Measurements from ENCODE around the gene FAM168A.

The FAM168A gene

DNA sequence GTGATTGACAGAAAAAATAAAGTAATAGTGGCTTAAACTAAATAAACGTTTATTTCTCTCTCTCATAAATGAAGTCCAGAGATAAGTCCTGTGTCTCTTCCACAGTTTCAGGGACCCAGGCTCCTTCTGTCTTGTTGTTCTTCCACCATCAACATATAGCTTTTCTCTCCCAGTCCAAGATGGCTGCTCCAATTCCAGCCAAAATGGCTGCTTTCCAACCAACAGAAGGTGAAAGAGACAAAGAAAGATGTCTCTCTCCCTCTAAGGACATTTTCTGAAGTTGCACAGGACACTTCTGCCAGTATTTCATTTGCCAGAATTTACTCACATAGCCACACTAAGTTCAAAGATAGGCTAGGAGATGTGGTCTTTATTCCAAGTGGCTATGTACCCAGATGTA is 39.1 kb upstream of the FAM168A start:
- TF ChIP-seq, protein P1, sequence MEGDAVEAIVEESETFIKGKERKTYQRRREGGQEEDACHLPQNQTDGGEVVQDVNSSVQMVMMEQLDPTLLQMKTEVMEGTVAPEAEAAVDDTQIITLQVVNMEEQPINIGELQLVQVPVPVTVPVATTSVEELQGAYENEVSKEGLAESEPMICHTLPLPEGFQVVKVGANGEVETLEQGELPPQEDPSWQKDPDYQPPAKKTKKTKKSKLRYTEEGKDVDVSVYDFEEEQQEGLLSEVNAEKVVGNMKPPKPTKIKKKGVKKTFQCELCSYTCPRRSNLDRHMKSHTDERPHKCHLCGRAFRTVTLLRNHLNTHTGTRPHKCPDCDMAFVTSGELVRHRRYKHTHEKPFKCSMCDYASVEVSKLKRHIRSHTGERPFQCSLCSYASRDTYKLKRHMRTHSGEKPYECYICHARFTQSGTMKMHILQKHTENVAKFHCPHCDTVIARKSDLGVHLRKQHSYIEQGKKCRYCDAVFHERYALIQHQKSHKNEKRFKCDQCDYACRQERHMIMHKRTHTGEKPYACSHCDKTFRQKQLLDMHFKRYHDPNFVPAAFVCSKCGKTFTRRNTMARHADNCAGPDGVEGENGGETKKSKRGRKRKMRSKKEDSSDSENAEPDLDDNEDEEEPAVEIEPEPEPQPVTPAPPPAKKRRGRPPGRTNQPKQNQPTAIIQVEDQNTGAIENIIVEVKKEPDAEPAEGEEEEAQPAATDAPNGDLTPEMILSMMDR (IDR thresholded peaks at IDR 0.05; ENCODE audit: insufficient read depth, low read depth, low read length, missing control alignments), result no peak
- no peak for DNase-seq (ENCODE audit: low read depth)

DNA sequence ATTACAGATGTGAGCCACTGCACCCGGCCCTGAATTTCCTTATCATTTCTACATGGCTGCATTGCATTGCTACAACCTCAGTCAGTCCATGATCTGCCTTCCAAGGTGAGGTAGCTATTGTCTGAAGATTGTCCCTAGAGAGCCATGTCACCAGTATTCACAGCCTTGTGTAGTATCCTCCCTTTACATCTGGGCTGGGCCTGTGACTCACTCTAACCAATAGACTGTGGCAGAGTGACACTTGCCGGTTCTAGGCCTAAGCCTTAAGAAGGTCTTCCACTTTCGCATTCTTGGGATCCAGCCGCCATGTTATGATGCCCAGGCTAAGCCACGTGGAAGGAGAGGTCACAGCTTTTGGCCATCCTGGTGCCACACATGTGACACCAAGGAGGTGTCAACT is 38.3 kb upstream of the FAM168A start:
- H3K4me3 ChIP-seq (ENCODE audit: low read depth, low read length), result no peak overlapping the region
- no peak for DNase-seq (ENCODE audit: low read depth)
- TF ChIP-seq, protein P1 (IDR thresholded peaks at IDR 0.05; ENCODE audit: insufficient read depth, low read depth, low read length, missing control alignments), result no peak

More for the DNA sequence above, 39.1 kb upstream of the FAM168A start:
- H3K4me3 ChIP-seq (ENCODE audit: low read depth, low read length), result no peak overlapping the region

- no peak for DNase-seq (ENCODE audit: low read depth)
- H3K4me3 ChIP-seq (ENCODE audit: low read depth, low read length), result no peak overlapping the region
- TF ChIP-seq, protein P1 (IDR thresholded peaks at IDR 0.05; ENCODE audit: insufficient read depth, low read depth, low read length, missing control alignments), result no peak
Measured at GRCh38 chr11:73635721-73636120, 37.8 kb upstream of the FAM168A start.

- no peak for DNase-seq (ENCODE audit: low read depth)
- TF ChIP-seq, protein P1 (IDR thresholded peaks at IDR 0.05; ENCODE audit: insufficient read depth, low read depth, low read length, missing control alignments), result no peak
- H3K4me3 ChIP-seq (ENCODE audit: low read depth, low read length), result no peak overlapping the region
Measured at GRCh38 chr11:73633999-73634398, 36.1 kb upstream of the FAM168A start.

DNA sequence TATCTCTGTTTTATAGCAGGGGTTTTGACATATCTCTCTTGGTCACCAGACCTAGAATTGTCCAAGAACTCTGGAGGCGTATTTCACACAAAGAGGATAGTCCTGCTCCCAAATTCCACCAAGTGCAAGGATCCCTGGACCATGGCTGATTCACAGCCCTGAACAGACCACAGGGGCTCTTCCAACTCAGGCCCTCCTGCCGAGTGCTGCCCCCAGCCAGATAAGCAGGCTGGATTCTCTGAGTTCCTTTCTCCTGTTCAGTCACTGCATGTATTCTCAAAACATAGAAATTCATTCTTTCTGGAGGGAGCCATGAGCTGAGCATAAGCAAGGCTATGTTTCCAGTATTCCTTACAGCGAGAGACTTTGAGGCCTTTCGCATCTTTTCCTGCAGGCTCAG is 35.1 kb upstream of the FAM168A start:
- H3K4me3 ChIP-seq (ENCODE audit: low read depth, low read length), result no peak overlapping the region
- no peak for DNase-seq (ENCODE audit: low read depth)
- TF ChIP-seq, protein P1 (IDR thresholded peaks at IDR 0.05; ENCODE audit: insufficient read depth, low read depth, low read length, missing control alignments), result no peak

DNA sequence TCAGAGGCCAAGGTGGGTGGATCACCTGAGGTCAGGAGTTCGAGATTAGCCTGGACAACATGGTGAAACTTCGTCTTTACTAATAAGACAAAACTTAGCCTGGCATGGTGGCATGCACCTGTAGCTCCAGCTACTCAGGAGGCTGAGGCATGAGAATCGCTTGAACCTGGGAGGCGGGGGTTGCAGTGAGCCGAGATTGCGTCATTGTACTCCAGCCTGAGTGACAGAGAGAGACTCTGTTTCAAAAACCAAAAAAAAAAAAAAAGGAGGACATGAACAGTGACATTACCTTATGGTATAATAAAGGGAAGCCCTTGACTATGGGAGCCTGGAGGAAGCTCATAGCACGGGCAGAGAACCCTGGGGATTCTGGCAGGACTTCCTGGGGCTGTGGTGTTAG is 32.0 kb upstream of the FAM168A start:
- H3K4me3 ChIP-seq (ENCODE audit: low read depth, low read length), result no peak overlapping the region
- TF ChIP-seq, protein P1 (IDR thresholded peaks at IDR 0.05; ENCODE audit: insufficient read depth, low read depth, low read length, missing control alignments), result no peak
- no peak for DNase-seq (ENCODE audit: low read depth)

- no peak overlapping the region for H3K4me3 ChIP-seq (ENCODE audit: low read depth, low read length)
- peak; percentile 74 for DNase-seq (ENCODE audit: low read depth)
- TF ChIP-seq, protein P1 (IDR thresholded peaks at IDR 0.05; ENCODE audit: insufficient read depth, low read depth, low read length, missing control alignments), result peak; percentile 86
Measured at GRCh38 chr11:73625696-73626318, 27.9 kb upstream of the FAM168A start.
